Suprapubic skin (tissue), 4 donors: ENCODE data around the gene SLIRP. TPM values are rescaled to one million over a fixed set of nuclear protein-coding genes. Genes with fewer than 3 reads are reported as not detected.

Experiments used
- DNase-seq, 2 donors: peaks; one replicate each; pipeline ENCODE4 v3.0.0-alpha.2; 2019; ENCODE audit warnings: low spot score in 2 of 2
- H3K27ac ChIP-seq: fragments of 200-600 bp; sonication (generic); one replicate; pipeline ENCODE4 v1.5.1; 2019
- H3K27me3 ChIP-seq: fragments of 200-600 bp; sonication (generic); one replicate; pipeline ENCODE4 v1.5.1; 2019
- H3K36me3 ChIP-seq: fragments of 200-600 bp; sonication (generic); one replicate; pipeline ENCODE4 v1.5.1; 2019
- H3K4me1 ChIP-seq: fragments of 200-600 bp; sonication (generic); one replicate; pipeline ENCODE4 v1.5.1; 2019
- H3K4me3 ChIP-seq: fragments of 200-600 bp; sonication (generic); one replicate; pipeline ENCODE4 v1.5.1; 2019; ENCODE audit warnings: mild to moderate bottlenecking
- H3K9me3 ChIP-seq: fragments of 200-600 bp; sonication (generic); one replicate; pipeline ENCODE4 v1.5.1; 2019
- CTCF ChIP-seq, 2 donors: fragments of 200-600 bp in 1 of 2; fragments of 450-650 bp in 1 of 2; sonication (generic) in 1 of 2; IDR thresholded peaks; one replicate each; pipeline ENCODE4 v1.5.1; 2016 to 2019; ENCODE audit warnings: antibody characterized with exemption in 2 of 2, mild to moderate bottlenecking in 1 of 2, moderate library complexity in 1 of 2
- EP300 ChIP-seq: sonication (generic); formaldehyde crosslinking; IDR thresholded peaks from one replicate; pipeline ENCODE4 v1.6.1; 2017; ENCODE audit warnings: antibody characterized with exemption
- POLR2A ChIP-seq, 2 donors: fragments of 450-650 bp; IDR thresholded peaks; one replicate each; pipeline ENCODE4 v1.6.1; 2017; ENCODE audit warnings: antibody characterized with exemption in 2 of 2, mild to moderate bottlenecking in 2 of 2, moderate library complexity in 2 of 2
- POLR2AphosphoS5 ChIP-seq, 3 donors: sonication (generic); formaldehyde crosslinking; IDR thresholded peaks; one replicate each; pipeline ENCODE4 v1.6.1; 2017; ENCODE audit warnings: antibody characterized with exemption in 3 of 3
- WGBS: methylation state at CpG from one replicate; pipeline ENCODE4 v1.1.5; 2018; 5-methylcytosine and 5-hydroxymethylcytosine counted together
- total RNA-seq, 4 donors: library from RNA; depleted of rRNA; stranded (reverse); fragments of >200 nt; gene quantifications; one replicate each; pipeline ENCODE4 v1.1.0, GENCODE V29; 2016

The SLIRP gene
- total RNA-seq, 4 donors from 2014 or later = 59.1 to 147 (median 127) TPM

DNA sequence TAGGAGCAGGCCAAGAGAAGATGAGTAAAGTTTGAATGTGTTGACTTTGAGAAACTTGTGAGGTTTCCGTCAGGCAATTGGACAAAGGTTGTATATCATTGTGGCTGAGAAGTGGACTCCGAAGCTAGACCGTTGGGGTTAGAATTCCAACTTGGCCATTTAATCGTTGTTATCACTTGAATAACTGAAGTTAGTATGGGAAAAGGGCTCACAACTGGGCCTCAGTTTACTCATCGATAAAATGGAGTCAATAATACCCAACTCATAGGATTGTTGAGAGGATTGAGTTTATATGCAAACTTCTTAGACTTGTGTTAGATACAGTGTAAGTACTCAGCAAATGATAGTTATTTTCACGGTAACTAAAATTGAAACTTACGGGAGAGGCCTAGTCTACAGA, 846 bp downstream of the SLIRP start:
- H3K4me3 ChIP-seq = peak overlapping the region; percentile 90
- no peaks in the 10 kb centered on the region for H3K9me3 ChIP-seq
- TF ChIP-seq POLR2A (IDR thresholded peaks at IDR 0.05) (no peak), CTCF (IDR thresholded peaks at IDR 0.05) (no peak), EP300 (no peak), POLR2AphosphoS5 (IDR thresholded peaks at IDR 0.05) (no peak)
- peaks cover 31% of the 10 kb centered on the region for H3K4me1 ChIP-seq
- no peak for DNase-seq
- H3K27me3 ChIP-seq = no peaks in the 10 kb centered on the region
- H3K36me3 ChIP-seq = peaks cover 32% of the 10 kb centered on the region
- no peak overlapping the region for H3K27ac ChIP-seq
- WGBS = 23% methylated on average over 7 of the region's 7 CpGs

- 80% methylated on average over 3 of the region's 3 CpGs for WGBS
- TF ChIP-seq CTCF (IDR thresholded peaks at IDR 0.05) = no peak
- TF ChIP-seq POLR2A (IDR thresholded peaks at IDR 0.05) = no peak
- TF ChIP-seq EP300 = no peak
- TF ChIP-seq POLR2AphosphoS5 (IDR thresholded peaks at IDR 0.05) = no peak
- Histone ChIP-seq H3K4me1 (peaks cover 31% of the 10 kb centered on the region), H3K4me3 (peak overlapping the region; percentile 90), H3K27me3 (no peaks in the 10 kb centered on the region), H3K36me3 (peaks cover 30% of the 10 kb centered on the region), H3K27ac (no peak overlapping the region), H3K9me3 (no peaks in the 10 kb centered on the region)
- no peak for DNase-seq
Measured at GRCh38 chr14:77709412-77709811, 1.5 kb downstream of the SLIRP start.

GRCh38 chr14:77710364-77710763, 2.5 kb downstream of the SLIRP start:
- no peak for DNase-seq
- H3K36me3 ChIP-seq = peaks cover 39% of the 10 kb centered on the region
- H3K9me3 ChIP-seq = no peaks in the 10 kb centered on the region
- 93% methylated on average over 2 of the region's 2 CpGs for WGBS
- H3K27ac ChIP-seq = no peak overlapping the region
- H3K27me3 ChIP-seq = no peaks in the 10 kb centered on the region
- peaks cover 31% of the 10 kb centered on the region for H3K4me1 ChIP-seq
- H3K4me3 ChIP-seq = no peak overlapping the region
- TF ChIP-seq EP300 (no peak), POLR2AphosphoS5 (IDR thresholded peaks at IDR 0.05) (no peak), CTCF (IDR thresholded peaks at IDR 0.05) (no peak)

- H3K4me1 ChIP-seq = peaks cover under 1% of the 10 kb centered on the region
- H3K36me3 ChIP-seq = peaks cover 85% of the 10 kb centered on the region
- no peaks in the 10 kb centered on the region for H3K9me3 ChIP-seq
- 89% methylated on average over 6 of the region's 6 CpGs for WGBS
- no peak overlapping the region for H3K4me3 ChIP-seq
- H3K27me3 ChIP-seq = no peaks in the 10 kb centered on the region
- TF ChIP-seq EP300 = no peak
- TF ChIP-seq POLR2A (IDR thresholded peaks at IDR 0.05) = no peak
- no peak for TF ChIP-seq CTCF (IDR thresholded peaks at IDR 0.05)
- TF ChIP-seq POLR2AphosphoS5 (IDR thresholded peaks at IDR 0.05) = no peak
- H3K27ac ChIP-seq = no peak overlapping the region
- no peak for DNase-seq
Measured at GRCh38 chr14:77714926-77715325, 7.0 kb downstream of the SLIRP start.

DNA sequence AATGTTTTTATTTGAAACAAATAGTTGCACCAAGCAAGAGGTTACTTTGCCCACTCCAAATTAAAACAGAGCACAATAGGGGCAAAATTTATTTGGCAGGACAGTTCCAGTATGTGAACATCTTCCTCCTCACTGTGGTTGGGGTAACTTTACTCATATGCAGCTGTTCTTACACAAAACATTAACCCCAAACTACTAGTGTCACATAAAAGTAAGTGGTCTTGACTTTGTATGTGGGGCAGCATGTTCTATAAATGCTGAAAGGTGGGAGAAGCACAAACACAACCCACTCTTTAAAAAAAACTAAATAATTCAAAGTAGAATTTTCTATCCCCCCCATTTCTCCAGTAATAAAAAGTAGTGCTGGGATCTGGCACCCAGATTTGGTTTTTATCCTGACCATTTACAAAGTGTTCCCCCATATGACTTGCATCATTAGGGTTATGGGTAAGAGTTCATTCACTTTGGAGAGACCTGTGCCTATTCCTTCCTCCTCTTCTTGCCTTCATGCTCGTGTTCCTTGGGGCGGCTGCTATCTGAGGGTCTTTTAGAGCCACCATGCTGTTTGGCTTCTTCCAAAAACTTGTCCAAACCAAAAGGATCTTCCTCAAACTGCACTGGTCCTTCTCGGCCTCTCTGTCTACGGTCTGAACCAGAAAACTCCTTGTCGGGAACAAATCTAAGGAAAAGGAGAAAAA, 9.9 kb downstream of the SLIRP start:
- WGBS = 85% methylated on average over 5 of the region's 5 CpGs
- H3K27me3 ChIP-seq = no peaks in the 10 kb centered on the region
- H3K4me1 ChIP-seq = no peaks in the 10 kb centered on the region
- DNase-seq = no peak
- no peaks in the 10 kb centered on the region for H3K9me3 ChIP-seq
- peaks cover 90% of the 10 kb centered on the region for H3K36me3 ChIP-seq
- TF ChIP-seq CTCF (IDR thresholded peaks at IDR 0.05) = no peak
- TF ChIP-seq POLR2A (IDR thresholded peaks at IDR 0.05) = no peak
- no peak for TF ChIP-seq POLR2AphosphoS5 (IDR thresholded peaks at IDR 0.05)
- no peak for TF ChIP-seq EP300
- no peak overlapping the region for H3K4me3 ChIP-seq
- H3K27ac ChIP-seq = no peak overlapping the region
